ENCODE results near the gene PCDHA8. TPM values are rescaled to one million over a fixed set of nuclear protein-coding genes. Genes with fewer than 3 reads are reported as not detected.

PCDHA8 gene
- total and polyA plus RNA-seq, 2 donors from 2014 or later = 0.82 TPM; not detected in 1

DNA sequence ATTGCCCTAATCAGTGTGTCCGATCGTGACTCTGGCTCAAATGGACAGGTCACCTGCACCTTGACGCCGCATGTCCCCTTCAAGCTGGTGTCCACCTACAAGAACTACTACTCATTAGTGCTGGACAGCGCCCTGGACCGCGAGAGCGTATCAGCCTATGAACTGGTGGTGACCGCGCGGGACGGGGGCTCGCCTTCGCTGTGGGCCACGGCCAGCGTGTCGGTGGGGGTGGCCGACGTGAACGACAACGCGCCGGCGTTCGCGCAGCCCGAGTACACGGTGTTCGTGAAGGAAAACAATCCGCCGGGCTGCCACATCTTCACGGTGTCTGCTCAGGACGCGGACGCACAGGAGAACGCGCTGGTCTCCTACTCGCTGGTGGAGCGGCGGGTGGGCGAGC lies 42.4 kb downstream of the PCDHA8 start:
- H3K9me3 ChIP-seq (ENCODE audit: control insufficient read depth in 2 of 3, insufficient read depth in 1 of 3, low read length in 3 of 3) = peaks cover 1 to 11% (median 8%) of the 10 kb centered on the region in 3 donors
- no peaks in the 10 kb centered on the region for H3K36me3 ChIP-seq (ENCODE audit: control insufficient read depth in 2 of 3, insufficient read depth in 3 of 3, low read length in 3 of 3)
- H3K27me3 ChIP-seq (ENCODE audit: control insufficient read depth, insufficient read depth, low read length) = no peaks in the 10 kb centered on the region
- no peak overlapping the region for H3K27ac ChIP-seq (ENCODE audit: low read depth in 2 of 2, low read length in 2 of 2)
- intact Hi-C loops (cut with DNase I) = no loop called here
- no peak overlapping the region for H3K4me3 ChIP-seq (ENCODE audit: low read length in 3 of 3)
- DNase-seq (no peak), FAIRE-seq (no peak)
- H3K4me1 ChIP-seq (ENCODE audit: control insufficient read depth in 2 of 3, insufficient read depth in 2 of 3, low read depth in 1 of 3, low read length in 3 of 3) = no peaks in the 10 kb centered on the region
- H3K9ac ChIP-seq (ENCODE audit: low read length in 3 of 3) = no peak overlapping the region
- TF ChIP-seq, protein P1, sequence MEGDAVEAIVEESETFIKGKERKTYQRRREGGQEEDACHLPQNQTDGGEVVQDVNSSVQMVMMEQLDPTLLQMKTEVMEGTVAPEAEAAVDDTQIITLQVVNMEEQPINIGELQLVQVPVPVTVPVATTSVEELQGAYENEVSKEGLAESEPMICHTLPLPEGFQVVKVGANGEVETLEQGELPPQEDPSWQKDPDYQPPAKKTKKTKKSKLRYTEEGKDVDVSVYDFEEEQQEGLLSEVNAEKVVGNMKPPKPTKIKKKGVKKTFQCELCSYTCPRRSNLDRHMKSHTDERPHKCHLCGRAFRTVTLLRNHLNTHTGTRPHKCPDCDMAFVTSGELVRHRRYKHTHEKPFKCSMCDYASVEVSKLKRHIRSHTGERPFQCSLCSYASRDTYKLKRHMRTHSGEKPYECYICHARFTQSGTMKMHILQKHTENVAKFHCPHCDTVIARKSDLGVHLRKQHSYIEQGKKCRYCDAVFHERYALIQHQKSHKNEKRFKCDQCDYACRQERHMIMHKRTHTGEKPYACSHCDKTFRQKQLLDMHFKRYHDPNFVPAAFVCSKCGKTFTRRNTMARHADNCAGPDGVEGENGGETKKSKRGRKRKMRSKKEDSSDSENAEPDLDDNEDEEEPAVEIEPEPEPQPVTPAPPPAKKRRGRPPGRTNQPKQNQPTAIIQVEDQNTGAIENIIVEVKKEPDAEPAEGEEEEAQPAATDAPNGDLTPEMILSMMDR (IDR thresholded peaks at IDR 0.05; ENCODE audit: borderline replicate concordance, extremely low read depth, insufficient read depth) = no peak

DNA sequence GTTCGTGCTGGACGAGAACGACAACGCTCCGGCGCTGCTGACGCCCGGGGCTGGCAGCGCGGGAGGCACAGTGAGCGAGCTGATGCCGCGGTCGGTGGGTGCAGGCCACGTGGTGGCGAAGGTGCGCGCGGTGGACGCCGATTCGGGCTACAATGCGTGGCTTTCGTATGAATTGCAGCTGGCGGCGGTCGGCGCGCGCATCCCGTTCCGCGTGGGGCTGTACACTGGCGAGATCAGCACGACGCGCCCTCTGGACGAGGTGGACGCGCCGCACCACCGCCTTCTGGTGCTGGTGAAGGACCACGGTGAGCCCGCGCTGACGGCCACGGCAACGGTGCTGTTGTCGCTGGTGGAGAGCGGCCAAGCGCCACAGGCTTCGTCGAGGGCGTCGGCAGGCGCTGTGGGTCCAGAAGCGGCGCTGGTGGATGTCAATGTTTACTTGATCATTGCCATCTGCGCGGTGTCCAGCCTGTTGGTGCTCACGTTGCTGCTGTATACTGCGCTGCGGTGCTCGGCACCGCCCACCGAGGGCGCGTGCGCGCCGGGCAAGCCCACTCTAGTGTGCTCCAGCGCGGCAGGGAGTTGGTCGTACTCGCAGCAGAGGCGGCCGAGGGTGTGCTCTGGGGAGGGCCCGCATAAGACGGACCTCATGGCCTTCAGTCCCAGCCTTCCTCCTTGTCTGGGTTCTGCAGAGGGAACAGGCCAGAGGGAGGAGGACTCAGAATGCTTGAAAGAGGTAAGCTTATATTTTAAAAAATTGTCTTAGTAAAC lies 43.1 kb downstream of the PCDHA8 start:
- intact Hi-C loops (cut with DNase I) = no loop called here

More for the DNA sequence above, 43.1 kb downstream of the PCDHA8 start:
- Histone ChIP-seq H3K4me3 (ENCODE audit: low read length in 3 of 3) (no peak overlapping the region), H3K9me3 (ENCODE audit: control insufficient read depth in 2 of 3, insufficient read depth in 1 of 3, low read length in 3 of 3) (peaks cover 1 to 11% (median 8%) of the 10 kb centered on the region in 3 donors), H3K9ac (ENCODE audit: low read length in 3 of 3) (no peak overlapping the region), H3K27ac (ENCODE audit: low read depth in 2 of 2, low read length in 2 of 2) (no peak overlapping the region), H3K36me3 (ENCODE audit: control insufficient read depth in 2 of 3, insufficient read depth in 3 of 3, low read length in 3 of 3) (no peaks in the 10 kb centered on the region), H3K27me3 (ENCODE audit: control insufficient read depth, insufficient read depth, low read length) (no peaks in the 10 kb centered on the region), H3K4me1 (ENCODE audit: control insufficient read depth in 2 of 3, insufficient read depth in 2 of 3, low read depth in 1 of 3, low read length in 3 of 3) (no peaks in the 10 kb centered on the region)
- FAIRE-seq (no peak), DNase-seq (peak in 1 of 5 donors; percentile 72)
- TF ChIP-seq, protein P1 (IDR thresholded peaks at IDR 0.05; ENCODE audit: borderline replicate concordance, extremely low read depth, insufficient read depth) = no peak

Other genes with a start within 250 kb of the PCDHA8 start
- gene CD14, start 208.0 kb upstream of the PCDHA8 start, total RNA-seq = 68.8 TPM
- 43.8 TPM for gene CD14, start 208.0 kb upstream of the PCDHA8 start, polyA plus RNA-seq (ENCODE audit: insufficient read depth, low read depth, low replicate concordance)
- 19.0 TPM for gene TMCO6, start 201.7 kb upstream of the PCDHA8 start, total RNA-seq
- 7.6 TPM for gene TMCO6, start 201.7 kb upstream of the PCDHA8 start, polyA plus RNA-seq (ENCODE audit: insufficient read depth, low read depth, low replicate concordance)
- 56.8 TPM for gene NDUFA2, start 193.6 kb upstream of the PCDHA8 start, total RNA-seq
- 326 TPM for gene NDUFA2, start 193.6 kb upstream of the PCDHA8 start, polyA plus RNA-seq (ENCODE audit: insufficient read depth, low read depth, low replicate concordance)
- gene IK, start 193.4 kb upstream of the PCDHA8 start, total RNA-seq = 76.9 TPM
- 72.5 TPM for gene IK, start 193.4 kb upstream of the PCDHA8 start, polyA plus RNA-seq (ENCODE audit: insufficient read depth, low read depth, low replicate concordance)
- gene WDR55, start 176.3 kb upstream of the PCDHA8 start, total RNA-seq = 20.8 TPM
- 13.7 TPM for gene WDR55, start 176.3 kb upstream of the PCDHA8 start, polyA plus RNA-seq (ENCODE audit: insufficient read depth, low read depth, low replicate concordance)
- gene DND1, start 167.6 kb upstream of the PCDHA8 start, total RNA-seq = 1.0 TPM
- gene DND1, start 167.6 kb upstream of the PCDHA8 start, polyA plus RNA-seq (ENCODE audit: insufficient read depth, low read depth, low replicate concordance) = 0.41 TPM
- 52.2 TPM for gene HARS1, start 149.8 kb upstream of the PCDHA8 start, total RNA-seq
- gene HARS1, start 149.8 kb upstream of the PCDHA8 start, polyA plus RNA-seq (ENCODE audit: insufficient read depth, low read depth, low replicate concordance) = 48.6 TPM
- 27.6 TPM for gene HARS2, start 149.7 kb upstream of the PCDHA8 start, total RNA-seq
- gene HARS2, start 149.7 kb upstream of the PCDHA8 start, polyA plus RNA-seq (ENCODE audit: insufficient read depth, low read depth, low replicate concordance) = 26.7 TPM
- 51.4 TPM for gene ZMAT2, start 140.7 kb upstream of the PCDHA8 start, total RNA-seq
- gene ZMAT2, start 140.7 kb upstream of the PCDHA8 start, polyA plus RNA-seq (ENCODE audit: insufficient read depth, low read depth, low replicate concordance) = 122 TPM
- 0.13 TPM for gene PCDHA1, start 55.0 kb upstream of the PCDHA8 start, total RNA-seq
- gene PCDHA1, start 55.0 kb upstream of the PCDHA8 start, polyA plus RNA-seq (ENCODE audit: insufficient read depth, low read depth, low replicate concordance) = not detected
- gene PCDHA2, start 46.3 kb upstream of the PCDHA8 start, total RNA-seq = 0.50 TPM
- 0.17 TPM for gene PCDHA2, start 46.3 kb upstream of the PCDHA8 start, polyA plus RNA-seq (ENCODE audit: insufficient read depth, low read depth, low replicate concordance)
- gene PCDHA3, start 40.1 kb upstream of the PCDHA8 start, total RNA-seq = 1.4 TPM
- 0.13 TPM for gene PCDHA3, start 40.1 kb upstream of the PCDHA8 start, polyA plus RNA-seq (ENCODE audit: insufficient read depth, low read depth, low replicate concordance)
- 4.1 TPM for gene PCDHA4, start 34.1 kb upstream of the PCDHA8 start, total RNA-seq
- 1.1 TPM for gene PCDHA4, start 34.1 kb upstream of the PCDHA8 start, polyA plus RNA-seq (ENCODE audit: insufficient read depth, low read depth, low replicate concordance)
- 0.91 TPM for gene PCDHA5, start 19.6 kb upstream of the PCDHA8 start, total RNA-seq
- not detected for gene PCDHA5, start 19.6 kb upstream of the PCDHA8 start, polyA plus RNA-seq (ENCODE audit: insufficient read depth, low read depth, low replicate concordance)
- gene PCDHA6, start 13.2 kb upstream of the PCDHA8 start, total RNA-seq = 3.6 TPM
- gene PCDHA6, start 13.2 kb upstream of the PCDHA8 start, polyA plus RNA-seq (ENCODE audit: insufficient read depth, low read depth, low replicate concordance) = 0.80 TPM
- gene PCDHA7, start 6.9 kb upstream of the PCDHA8 start, total RNA-seq = 1.1 TPM
- gene PCDHA7, start 6.9 kb upstream of the PCDHA8 start, polyA plus RNA-seq (ENCODE audit: insufficient read depth, low read depth, low replicate concordance) = 0.62 TPM
- gene PCDHA9, start 7.2 kb downstream of the PCDHA8 start, total RNA-seq = 0.85 TPM
- gene PCDHA9, start 7.2 kb downstream of the PCDHA8 start, polyA plus RNA-seq (ENCODE audit: insufficient read depth, low read depth, low replicate concordance) = not detected
- gene PCDHA10, start 14.7 kb downstream of the PCDHA8 start, total RNA-seq = 7.6 TPM
- gene PCDHA10, start 14.7 kb downstream of the PCDHA8 start, polyA plus RNA-seq (ENCODE audit: insufficient read depth, low read depth, low replicate concordance) = 1.7 TPM
- 2.0 TPM for gene PCDHA11, start 27.8 kb downstream of the PCDHA8 start, total RNA-seq
- gene PCDHA11, start 27.8 kb downstream of the PCDHA8 start, polyA plus RNA-seq (ENCODE audit: insufficient read depth, low read depth, low replicate concordance) = 0.77 TPM
- gene PCDHA12, start 34.1 kb downstream of the PCDHA8 start, total RNA-seq = 5.2 TPM
- 1.1 TPM for gene PCDHA12, start 34.1 kb downstream of the PCDHA8 start, polyA plus RNA-seq (ENCODE audit: insufficient read depth, low read depth, low replicate concordance)
- 1.8 TPM for gene PCDHA13, start 40.9 kb downstream of the PCDHA8 start, total RNA-seq
- 0.49 TPM for gene PCDHA13, start 40.9 kb downstream of the PCDHA8 start, polyA plus RNA-seq (ENCODE audit: insufficient read depth, low read depth, low replicate concordance)
- gene PCDHAC1, start 85.1 kb downstream of the PCDHA8 start, total RNA-seq = 2.9 TPM
- 0.43 TPM for gene PCDHAC1, start 85.1 kb downstream of the PCDHA8 start, polyA plus RNA-seq (ENCODE audit: insufficient read depth, low read depth, low replicate concordance)
- gene PCDHAC2, start 125.3 kb downstream of the PCDHA8 start, total RNA-seq = 3.6 TPM
- 0.30 TPM for gene PCDHAC2, start 125.3 kb downstream of the PCDHA8 start, polyA plus RNA-seq (ENCODE audit: insufficient read depth, low read depth, low replicate concordance)
- gene PCDHB1, start 210.2 kb downstream of the PCDHA8 start, total RNA-seq = 0.50 TPM
- 0.09 TPM for gene PCDHB1, start 210.2 kb downstream of the PCDHA8 start, polyA plus RNA-seq (ENCODE audit: insufficient read depth, low read depth, low replicate concordance)